Glomerular visceral epithelial cell (primary cell): ENCODE results near the gene GET4.
"Not testable (repeated sequence)": the region's sequence is repeated elsewhere in the genome, so short reads cannot be mapped to it uniquely, and the experiment has no call there.

Source experiments
- DNase-seq: peaks from one replicate; pipeline ENCODE4 v3.0.0-alpha.2; 2016; ENCODE audit errors: extremely low spot score

GET4 gene

DNA sequence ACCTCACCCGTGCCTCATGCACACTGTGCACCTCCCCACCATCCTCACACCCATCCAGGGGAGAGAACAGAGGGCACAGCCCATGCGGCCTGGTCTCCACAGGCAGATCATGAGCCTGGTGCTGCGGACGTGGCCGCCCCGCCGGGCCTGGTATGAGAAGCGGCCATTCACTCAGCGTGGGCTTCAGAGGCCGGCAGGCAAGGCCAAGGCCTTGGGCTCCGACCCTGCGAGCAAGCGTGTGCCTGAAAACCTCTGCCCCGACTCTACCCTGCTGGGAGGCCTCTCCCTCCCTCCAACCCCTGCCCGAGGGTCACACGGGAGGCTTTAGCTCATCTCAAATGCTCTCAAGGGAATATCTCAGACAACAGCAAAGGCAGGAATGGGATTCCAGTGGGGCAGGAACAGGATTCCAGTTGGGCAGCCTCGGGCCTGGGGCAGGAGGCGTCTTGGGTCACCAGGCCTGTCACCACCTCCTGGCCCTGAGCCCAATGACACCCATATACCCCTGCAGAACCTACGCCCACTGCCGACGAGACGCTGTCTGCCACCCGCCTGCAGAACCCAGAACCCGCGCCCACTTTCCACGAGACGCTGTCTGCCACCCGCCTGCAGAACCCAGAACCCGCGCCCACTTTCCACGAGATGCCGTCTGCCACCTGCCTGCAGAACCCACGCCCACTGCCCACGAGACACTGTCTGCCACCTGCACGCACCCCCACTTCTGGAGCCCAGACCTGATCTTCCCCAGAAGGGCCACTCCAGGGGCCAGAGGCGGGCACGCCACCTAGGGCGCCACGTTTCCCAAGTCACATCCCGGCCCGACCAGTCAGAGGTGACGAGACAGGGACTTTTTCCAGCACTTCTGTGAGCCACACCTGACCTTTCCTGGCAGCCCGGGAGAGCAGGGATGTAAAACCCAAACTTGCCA lies 39.2 kb downstream of the GET4 start:
- no peak for DNase-seq

DNA sequence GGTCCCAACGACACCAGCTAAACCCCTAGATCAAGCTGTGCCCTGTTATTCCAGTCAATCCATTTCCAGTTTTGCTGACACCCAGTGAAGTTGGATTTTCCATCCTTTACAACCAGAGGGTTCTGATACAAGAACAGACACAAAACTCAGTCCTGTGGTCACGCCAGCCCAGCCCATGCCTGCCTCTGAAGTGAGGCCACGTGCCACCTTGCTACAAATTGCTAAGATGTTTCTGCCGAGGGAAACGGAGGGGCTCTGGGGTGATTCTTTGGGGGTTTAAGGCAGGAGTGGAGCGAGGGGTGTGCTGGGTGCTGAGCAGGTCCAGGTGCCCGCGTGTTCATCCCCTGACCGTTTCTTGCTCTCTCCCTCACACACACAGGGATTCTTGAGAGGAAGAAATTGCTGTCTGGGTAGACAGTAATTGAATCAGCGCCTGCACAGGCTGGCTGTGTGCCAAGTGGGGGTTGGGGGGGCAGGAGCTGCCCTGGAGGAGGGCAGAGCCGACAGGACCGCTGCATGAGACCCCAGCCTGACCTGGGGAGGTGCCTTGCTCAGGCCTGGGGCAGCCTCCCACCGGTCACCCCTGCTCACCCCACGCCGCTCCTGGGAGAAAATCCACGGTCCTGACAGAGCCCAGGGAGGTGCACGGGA lies 40.1 kb downstream of the GET4 start:
- no peak for DNase-seq

DNA sequence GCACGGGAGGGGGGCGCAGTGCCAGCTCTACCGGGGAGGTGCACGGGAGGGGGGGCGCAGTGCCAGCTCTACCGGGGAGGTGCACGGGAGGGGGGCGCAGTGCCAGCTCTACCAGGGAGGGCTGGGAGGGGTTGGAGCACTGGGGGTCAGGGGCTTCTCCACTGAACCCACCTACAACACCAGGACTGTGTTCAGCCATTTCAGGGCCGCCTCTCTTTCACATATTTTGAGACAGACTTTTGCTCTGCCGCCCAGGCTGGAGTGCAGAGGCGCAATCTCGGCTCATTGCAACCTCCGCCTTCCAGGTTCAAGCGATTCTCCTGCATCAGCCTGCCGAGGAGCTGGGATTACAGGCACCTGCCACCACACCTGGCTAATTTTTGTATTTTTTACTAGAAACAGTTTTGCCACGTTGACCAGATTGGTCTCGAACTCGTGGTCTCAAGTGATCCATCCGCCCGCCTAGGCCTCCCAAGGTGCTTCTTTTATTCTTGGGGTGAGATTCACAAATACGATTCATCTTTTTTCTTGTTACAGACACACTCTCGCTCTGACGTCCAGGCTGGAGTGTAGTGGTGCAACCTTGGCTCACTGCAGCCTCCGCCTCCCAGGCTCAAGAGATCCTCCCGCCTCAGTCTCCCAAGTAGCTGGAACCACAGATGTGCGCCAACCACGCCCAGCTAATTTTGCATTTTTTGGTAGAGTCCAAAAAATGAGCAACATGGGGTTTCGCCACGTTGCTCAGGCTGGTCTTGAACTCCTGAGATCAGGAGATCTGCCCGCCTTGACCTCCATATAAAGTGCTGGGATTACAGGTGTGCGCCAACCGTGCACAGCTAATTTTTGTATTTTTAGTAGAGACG lies 41.1 kb downstream of the GET4 start:
- no peak for DNase-seq

DNA sequence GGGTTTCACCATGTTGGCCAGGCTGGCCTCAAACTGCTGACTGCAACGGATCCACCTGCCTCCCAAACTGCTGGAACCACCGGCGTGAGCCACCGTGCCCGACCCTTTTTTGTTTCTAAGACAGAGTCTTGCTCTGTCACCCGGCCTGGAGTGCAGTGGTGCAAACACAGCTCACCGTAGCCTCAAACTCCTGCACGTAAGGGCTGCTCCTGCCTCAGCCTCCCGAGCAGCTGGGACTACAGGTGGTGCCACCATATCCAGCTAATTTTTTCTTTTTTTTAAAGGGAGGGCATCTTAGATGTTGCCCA lies 41.7 kb downstream of the GET4 start:
- no peak for DNase-seq

DNA sequence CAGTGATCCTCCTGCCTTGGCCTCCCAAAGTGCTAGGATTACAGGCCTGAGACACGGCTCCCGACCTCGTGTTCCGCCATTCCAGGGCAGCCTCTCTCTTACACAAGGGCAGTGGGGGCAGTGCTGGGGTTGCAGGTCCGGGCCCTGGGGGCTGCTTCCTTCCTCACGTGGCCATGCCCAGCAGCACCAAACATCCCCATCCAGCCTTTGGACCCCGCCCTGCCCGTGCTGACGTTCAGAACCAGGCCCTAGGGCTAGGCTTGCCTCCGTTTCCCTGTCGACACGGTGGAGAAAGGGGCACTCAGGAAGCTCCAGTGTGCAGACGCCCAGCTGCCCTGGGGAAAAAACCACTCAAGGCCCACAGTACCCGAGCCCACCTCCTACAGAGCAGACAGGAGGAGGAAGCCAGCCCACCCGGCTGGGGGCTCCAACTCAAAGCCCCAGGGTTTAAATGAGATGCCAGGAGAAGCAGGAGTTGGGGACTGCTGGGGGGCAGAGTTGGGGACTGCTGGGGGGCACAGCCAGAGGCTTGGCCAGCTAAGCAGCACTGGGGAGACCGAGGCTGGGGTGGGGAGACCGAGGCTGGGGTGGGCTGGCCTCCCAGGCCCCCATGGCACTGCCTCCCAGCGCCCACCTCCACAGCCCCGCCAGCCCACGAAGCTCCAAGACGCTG lies 42.2 kb downstream of the GET4 start:
- no peak for DNase-seq

DNA sequence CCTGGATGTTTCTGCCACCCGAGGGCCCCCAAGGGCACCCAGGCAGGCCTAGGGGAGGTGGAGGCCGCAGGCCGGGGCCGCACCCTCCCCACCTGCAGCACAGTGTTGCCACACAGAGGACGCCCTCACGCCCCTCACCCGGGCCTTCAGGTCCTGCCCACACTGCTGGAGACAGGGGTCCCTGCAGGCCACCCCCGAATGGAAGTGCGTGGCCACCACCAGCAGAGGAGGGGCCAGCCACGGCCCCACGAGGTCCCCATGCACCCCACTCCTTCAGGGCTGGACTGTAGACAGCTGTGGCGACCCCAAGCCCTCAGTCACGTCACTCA lies 42.7 kb downstream of the GET4 start:
- no peak for DNase-seq

DNA sequence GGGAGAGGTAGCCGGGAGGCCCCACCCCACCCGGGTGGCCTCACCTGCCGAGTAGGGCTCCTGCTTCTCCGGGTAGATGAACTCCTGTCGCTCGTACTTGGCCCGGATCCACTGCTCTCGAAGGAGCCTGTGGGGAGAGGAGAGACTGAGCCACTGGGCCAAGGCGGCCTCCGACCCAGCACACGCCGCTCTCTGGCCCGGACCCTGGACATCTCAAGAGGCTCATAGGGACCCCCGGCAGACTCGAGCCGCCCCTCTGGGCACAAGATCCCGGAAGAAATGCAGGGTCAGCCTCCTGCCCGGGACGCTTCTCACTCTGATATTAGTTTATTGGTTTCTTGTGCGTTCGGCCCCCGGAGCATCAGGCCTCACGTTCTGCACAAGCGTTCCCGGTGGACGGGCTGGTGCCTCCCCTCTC lies 43.6 kb downstream of the GET4 start:
- DNase-seq = no peak

DNA sequence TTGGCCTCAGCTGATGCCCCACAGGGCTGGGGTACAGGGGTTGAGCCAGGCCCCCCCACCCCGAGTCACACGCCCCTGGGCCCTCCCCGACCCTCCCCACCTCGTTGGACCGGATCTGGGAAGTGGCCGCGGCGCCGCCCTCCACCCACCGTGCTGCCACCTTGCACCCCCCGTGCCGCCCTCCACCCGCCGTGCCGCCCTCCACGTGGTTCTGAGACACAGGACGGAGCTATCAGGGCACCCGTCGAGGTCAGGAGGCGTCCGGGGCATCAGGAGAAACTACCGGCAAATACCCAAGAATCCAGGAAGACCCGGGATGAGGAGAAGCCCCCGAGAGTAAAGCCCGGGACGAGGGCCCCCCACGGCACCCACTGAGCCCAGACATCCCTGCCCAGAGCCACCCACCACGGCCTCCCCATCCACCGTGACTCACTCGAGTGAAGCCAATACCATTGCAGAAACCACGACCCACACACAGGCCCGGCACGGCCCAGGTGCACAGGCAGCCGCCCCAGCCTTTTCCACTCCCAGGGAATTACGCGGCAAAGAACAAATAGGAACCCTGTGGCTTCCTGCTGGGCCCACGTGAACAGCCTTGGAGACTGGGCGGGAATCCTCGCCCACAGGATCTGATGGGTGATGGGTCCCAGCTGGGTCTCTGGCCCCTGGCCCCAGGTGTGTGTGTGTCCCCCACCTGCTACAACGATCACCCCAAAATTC lies 44.2 kb downstream of the GET4 start:
- no peak for DNase-seq

DNA sequence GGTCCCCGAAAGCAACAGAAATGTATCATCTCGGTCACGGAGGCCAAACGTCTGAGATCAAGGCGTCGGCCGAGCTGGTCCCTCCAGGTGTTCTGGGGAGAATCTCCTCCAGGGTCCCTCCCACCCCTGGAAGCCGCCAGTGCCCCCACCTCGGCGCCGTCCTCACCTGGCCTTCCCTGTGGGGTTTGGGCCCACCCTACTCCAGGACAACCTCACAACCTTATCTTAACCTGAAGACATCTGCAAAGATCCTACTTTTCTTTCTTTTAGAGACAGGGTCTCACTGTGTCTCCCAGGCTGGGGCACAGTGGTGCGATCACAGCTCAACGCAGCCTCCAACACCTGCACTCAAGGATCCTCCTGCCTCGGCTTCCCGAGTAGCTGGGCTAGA lies 44.7 kb downstream of the GET4 start:
- DNase-seq = no peak

DNA sequence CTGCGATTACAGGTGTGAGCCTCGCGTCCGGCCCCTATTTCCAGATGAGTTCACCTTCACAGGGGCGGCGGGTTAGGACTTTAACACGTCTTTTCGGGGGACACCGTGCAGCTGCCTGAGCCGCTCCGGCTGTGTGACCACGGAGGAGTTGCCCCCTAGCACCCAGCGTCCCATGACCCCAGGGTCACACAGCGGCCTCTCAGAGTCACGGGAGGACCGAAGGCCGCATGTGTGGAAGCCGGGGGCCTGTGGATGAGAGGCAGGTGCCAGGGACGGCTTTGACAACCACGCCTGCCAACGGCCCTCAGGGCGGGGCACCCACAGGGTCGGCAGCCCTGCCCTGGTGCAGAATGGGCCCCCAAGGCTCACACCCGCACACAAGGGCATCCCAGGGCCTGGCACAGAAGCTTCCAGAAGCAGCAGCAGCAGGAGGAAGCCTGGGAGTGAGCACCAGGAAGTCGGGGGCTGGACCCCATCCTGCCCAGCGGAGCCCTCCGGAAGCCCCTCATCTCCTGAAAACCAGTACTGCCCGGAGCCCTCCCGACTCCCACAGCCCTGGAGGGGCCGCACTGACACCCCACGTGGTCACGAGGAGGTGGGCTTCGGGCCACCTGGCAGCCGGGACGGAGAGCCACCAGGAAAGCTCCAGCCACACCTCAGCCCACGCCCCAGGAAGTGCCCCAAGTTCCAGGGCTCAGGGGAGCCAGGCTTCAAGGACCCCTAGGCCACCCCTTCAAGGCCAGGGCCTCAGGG lies 45.4 kb downstream of the GET4 start:
- DNase-seq = no peak

DNA sequence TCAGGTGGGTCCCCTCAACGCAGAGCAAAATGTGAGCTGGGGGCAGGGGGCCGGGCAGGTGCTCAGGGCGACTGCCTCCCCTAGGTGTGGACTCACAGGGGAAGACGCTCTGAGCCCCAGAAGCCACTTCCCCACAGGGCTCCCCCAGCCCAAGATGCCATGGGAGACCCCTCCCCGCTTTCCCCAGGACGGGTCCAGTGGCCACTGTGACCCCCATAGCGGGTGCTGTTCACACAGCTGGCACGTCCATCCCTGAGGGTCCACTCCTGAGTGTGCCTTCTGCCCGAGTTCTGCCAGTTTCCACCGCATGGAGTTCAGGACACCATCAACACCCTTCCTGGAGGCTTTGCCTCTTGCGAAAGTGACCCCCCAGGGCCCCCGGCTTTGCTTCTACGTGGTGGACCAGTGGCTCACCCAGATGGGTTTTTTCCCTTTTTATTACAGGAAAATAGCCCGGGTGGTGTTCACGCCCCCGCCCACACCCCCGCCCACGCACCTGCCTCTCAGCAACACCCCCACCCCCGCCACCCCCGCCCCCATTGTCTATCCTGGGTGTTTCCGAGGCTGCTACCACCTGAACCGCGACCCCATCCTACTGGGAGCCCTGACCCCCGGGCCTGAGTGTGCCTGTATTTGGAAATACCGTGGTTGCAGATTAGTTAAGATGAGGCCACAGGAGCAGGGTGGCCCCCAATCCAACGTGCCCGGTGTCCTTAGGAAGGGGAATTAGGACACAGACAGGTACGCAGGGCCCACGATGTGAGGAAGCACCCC lies 46.2 kb downstream of the GET4 start:
- no peak for DNase-seq

DNA sequence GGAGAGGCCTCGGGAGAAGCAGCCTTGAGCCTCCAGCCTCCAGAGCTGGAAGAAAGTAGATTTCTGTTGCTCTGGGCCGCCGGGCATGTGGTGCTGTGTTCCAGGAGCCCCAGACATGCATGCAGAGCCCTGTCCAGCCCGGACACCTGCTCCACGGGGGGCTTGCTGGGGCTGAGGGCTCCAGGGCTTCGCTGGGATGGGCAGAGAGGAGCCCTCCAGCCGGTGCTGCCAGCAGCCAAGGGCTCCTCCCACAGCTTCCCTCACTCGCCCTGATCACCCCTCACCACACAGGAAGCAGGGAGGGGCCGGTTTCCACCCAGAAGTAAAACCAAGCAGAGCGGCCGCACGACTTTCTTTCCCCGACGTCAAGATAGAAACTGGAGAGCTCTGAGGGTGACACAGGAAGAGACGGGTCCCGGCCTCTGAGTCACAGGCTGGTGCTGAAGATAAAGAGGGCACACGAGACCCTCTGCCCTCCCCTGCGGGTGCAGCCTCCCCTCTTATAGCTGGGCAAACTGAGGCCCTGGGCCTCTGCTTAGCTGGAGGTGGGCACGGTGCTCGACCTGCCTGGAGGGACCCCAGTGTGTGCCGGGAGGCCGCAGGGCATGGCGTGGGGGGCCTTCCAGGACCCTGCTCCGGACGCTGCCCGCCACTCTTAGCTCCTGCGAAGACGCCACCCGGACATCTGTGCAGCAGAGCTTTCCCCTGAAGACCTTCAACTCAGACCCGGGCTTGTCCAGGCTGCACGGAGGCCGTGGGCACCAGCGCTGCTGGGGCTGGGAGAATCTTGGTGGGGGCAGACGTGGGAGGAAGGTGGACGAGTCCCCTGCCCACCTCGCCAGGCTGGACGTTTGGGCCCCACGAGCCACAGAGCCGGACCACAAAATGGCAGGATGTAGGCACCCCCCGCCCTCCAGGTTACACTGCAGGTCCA lies 47.0 kb downstream of the GET4 start:
- no peak for DNase-seq

DNA sequence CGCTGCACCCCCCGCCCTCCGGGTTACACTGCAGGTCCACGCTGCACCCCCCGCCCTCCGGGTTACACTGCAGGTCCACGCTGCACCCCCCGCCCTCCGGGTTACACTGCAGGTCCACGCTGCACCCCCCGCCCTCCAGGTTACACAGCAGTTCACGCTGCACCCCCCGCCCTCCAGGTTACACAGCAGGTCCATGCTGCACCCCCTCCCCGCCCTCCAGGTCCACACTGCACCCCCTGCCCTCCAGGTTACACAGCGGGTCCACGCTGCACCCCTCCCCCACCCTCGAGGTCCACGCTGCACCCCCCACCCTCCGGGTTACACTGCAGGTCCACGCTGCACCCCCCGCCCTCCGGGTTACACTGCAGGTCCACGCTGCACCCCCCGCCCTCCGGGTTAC lies 47.7 kb downstream of the GET4 start:
- not testable (repeated sequence) for DNase-seq

DNA sequence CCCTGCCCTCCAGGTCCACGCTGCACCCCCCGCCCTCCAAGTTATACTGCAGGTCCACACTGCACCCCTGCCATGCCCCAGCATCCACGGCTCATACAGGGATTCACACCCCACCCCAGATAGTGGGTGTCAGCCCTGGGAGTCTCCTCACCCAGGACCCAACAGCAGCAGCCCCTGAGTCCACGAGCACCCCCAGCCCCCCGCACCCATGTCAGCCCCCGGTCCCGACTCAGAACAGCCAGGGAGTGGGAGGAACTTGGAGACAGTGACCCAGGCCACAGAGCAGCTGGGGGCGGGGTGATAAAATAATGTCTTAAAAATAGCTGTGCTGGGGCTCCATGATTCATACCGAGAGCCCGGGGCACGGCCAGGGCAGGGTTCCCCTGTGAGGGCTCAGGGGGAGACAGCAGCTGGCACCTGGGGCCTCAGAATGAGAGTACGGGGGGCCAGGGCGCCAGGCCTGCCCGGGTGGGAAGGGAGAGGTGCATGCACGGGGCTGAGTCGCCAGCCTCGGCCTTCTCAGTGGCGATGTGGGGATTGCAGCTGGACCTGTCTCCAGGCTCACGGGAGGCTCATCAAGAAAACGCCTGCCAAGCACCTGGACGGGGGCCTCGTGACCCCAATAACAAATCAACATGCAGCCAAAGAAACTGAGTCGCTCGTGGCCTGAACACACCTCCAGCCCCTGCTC lies 48.3 kb downstream of the GET4 start:
- no peak for DNase-seq

DNA sequence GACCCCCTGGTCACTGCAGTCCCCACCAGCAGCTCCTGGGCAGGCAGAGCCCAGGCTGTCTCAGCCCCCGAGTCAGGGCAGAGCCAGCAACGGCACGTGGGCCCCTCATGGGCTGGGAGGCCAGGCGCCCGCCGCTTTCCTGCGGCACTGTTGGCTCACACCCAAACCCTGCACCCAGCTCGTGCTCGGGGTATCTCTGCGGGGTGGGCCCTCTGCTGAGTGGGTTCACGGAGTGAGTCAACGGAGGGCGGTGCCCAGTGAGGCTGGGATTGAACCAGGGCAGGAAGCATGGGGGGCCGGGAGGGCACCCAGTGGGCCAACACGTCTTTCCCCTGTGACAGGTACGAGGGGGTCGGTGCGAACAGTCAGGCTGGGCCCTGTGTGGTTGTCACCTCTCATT lies 49.2 kb downstream of the GET4 start:
- DNase-seq = no peak

DNA sequence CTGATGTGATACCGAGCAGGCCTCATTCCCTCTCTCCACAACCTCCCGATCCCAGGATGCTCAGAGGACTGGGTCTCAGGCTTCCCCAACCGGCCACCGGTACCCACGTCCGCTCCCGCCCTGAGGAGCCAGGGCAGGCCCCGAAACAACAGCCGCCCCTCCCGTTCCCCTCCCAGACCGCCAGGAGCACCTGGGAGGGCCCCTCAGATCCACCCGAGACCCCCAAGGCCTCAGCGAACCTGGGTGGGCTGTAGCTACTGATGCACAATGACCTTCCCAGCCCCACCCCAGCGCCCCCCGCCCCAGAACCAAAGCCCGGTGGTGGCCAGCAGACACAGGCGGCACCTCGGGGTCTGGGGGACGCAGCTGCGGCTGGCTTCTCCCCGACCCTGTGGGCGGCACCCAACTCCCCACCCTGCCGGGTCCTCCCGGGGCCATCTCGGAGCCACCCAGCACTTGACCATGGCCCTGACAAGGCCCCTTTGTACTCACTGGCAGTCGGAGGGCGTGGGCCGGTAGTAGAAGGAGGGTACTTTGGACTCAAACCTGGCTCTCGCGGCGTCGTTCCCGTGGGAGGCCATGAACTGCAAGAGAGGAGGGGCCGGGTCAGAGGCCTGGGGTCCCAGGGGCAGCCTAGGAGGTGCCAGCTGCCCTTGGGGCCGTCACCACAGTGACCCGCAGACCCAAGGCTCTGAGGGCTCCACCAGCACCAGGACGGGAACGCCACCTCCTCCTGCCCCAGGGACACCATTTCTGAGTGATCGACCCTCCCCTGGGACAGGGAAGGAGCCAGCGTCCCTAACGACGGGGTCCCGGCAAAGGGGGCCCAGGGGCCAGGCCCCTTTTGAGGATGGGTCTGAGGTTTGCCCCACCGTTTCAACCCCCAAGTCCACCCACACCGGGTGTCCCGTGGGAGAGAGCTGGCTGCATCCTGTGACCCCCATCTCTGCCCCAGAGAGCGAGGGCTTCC lies 50.0 kb downstream of the GET4 start:
- no peak for DNase-seq

DNA sequence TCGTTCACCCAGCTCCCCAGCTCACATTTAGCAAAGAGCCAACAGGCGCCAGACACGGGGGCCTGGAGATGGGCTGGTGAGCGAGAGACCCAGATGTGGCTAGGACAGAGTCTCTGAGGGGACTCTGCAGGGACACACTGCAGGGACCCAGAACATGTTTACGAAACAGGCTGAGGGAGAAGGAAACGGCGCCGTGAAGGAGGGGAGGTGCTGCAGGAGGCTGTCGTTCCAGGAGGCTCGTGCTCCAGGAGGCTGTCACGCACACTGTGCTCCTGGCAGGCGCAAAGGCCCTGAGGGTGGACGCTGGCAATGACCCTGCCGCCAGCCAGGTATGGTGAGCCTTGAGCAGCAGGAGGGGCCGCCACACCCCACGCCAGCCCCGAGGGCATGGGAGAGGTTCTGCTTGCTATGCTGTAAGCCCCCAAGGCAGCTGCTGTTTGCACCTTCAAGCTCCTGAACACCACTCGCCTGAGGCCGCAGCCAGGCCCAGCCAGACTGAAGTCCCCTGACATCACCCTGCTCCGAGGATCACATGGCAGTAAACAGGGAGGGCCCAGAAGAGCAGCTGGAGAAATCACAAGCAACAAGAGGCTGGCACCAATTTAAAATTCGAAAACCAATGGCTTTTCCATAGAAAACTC lies 50.8 kb downstream of the GET4 start:
- no peak for DNase-seq
